GM23338 (cell line): ENCODE data around the gene SBSN.

Experiments used
- EZH2 ChIP-seq: fragments of 200-600 bp; sonication (generic); IDR thresholded peaks from one replicate; pipeline ENCODE4 v1.8.0; 2017; ENCODE audit warnings: antibody characterized with exemption, mild to moderate bottlenecking, low read depth; ENCODE audit not compliant: unreplicated experiment
- EZH2phosphoT487 ChIP-seq: fragments of 200-600 bp; sonication (generic); IDR thresholded peaks from one replicate; pipeline ENCODE4 v1.8.1; 2018; ENCODE audit warnings: antibody characterized with exemption; ENCODE audit not compliant: unreplicated experiment
- POLR2AphosphoS5 ChIP-seq: IDR thresholded peaks from 2 replicates; pipeline ENCODE4 v1.6.1; 2016; ENCODE audit warnings: antibody characterized with exemption, low read depth
- ZNF331 ChIP-seq: fragments of 250-450 bp; sonication (Bioruptor Pico); IDR thresholded peaks from 2 replicates; pipeline ENCODE4 v1.5.0; 2020; ENCODE audit warnings: low read depth, mild to moderate bottlenecking, moderate library complexity
- TF ChIP-seq, protein P1 (sequence below), 2 experiments: fragments of 200-600 bp in 1 of 2; sonication (generic) in 1 of 2; conservative IDR thresholded peaks; 2 replicates each; pipeline versions ENCODE4 v1.5.1 to v1.6.1; 2016 to 2017; ENCODE audit warnings: antibody characterized with exemption in 2 of 2, low read depth in 2 of 2, mild to moderate bottlenecking in 2 of 2, moderate library complexity in 1 of 2
- TF ChIP-seq, protein P2 (sequence below): IDR thresholded peaks from one replicate; pipeline ENCODE4 v1.6.1; 2018; ENCODE audit warnings: antibody characterized with exemption; ENCODE audit not compliant: unreplicated experiment

DNA sequence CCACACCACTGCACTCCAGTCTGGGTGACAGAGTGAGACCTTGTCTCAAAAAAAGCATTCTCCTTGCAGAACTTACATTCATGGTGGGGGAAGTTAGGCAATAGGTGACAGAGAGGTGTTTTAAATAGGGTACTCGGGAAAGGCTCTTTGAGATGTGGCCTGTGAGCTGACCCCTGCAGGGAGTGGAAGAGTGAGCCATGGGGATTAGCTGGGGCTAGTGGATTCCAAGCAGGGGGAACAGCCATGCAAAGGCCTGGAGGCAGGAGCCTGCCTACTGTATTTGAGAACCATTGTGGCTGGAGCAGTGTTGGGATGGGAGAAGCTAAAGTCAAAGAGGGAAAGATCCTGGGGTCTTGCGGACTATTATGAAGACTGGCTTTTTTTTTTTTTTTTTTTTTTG, 10.8 kb downstream of the SBSN start:
- TF ChIP-seq EZH2 (no peak), POLR2AphosphoS5 (no peak), EZH2phosphoT487 (no peak), ZNF331 (CRISPR knock-in tag) (no peak)
- TF ChIP-seq, protein P1, sequence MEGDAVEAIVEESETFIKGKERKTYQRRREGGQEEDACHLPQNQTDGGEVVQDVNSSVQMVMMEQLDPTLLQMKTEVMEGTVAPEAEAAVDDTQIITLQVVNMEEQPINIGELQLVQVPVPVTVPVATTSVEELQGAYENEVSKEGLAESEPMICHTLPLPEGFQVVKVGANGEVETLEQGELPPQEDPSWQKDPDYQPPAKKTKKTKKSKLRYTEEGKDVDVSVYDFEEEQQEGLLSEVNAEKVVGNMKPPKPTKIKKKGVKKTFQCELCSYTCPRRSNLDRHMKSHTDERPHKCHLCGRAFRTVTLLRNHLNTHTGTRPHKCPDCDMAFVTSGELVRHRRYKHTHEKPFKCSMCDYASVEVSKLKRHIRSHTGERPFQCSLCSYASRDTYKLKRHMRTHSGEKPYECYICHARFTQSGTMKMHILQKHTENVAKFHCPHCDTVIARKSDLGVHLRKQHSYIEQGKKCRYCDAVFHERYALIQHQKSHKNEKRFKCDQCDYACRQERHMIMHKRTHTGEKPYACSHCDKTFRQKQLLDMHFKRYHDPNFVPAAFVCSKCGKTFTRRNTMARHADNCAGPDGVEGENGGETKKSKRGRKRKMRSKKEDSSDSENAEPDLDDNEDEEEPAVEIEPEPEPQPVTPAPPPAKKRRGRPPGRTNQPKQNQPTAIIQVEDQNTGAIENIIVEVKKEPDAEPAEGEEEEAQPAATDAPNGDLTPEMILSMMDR (conservative IDR thresholded peaks at IDR 0.05; ENCODE audit: low read depth in 2 of 2): no peak
- TF ChIP-seq, protein P2, sequence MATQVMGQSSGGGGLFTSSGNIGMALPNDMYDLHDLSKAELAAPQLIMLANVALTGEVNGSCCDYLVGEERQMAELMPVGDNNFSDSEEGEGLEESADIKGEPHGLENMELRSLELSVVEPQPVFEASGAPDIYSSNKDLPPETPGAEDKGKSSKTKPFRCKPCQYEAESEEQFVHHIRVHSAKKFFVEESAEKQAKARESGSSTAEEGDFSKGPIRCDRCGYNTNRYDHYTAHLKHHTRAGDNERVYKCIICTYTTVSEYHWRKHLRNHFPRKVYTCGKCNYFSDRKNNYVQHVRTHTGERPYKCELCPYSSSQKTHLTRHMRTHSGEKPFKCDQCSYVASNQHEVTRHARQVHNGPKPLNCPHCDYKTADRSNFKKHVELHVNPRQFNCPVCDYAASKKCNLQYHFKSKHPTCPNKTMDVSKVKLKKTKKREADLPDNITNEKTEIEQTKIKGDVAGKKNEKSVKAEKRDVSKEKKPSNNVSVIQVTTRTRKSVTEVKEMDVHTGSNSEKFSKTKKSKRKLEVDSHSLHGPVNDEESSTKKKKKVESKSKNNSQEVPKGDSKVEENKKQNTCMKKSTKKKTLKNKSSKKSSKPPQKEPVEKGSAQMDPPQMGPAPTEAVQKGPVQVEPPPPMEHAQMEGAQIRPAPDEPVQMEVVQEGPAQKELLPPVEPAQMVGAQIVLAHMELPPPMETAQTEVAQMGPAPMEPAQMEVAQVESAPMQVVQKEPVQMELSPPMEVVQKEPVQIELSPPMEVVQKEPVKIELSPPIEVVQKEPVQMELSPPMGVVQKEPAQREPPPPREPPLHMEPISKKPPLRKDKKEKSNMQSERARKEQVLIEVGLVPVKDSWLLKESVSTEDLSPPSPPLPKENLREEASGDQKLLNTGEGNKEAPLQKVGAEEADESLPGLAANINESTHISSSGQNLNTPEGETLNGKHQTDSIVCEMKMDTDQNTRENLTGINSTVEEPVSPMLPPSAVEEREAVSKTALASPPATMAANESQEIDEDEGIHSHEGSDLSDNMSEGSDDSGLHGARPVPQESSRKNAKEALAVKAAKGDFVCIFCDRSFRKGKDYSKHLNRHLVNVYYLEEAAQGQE: no peak
